PC-9 (cell line): ENCODE data around the gene DFFB.

Experiments used
- EZH2 ChIP-seq: fragments of 200-600 bp; sonication (generic); IDR thresholded peaks from 2 replicates; pipeline ENCODE4 v1.8.0; 2017; ENCODE audit warnings: antibody characterized with exemption, low read depth
- TF ChIP-seq, protein P1 (sequence below): fragments of 200-600 bp; sonication (generic); conservative IDR thresholded peaks from 2 replicates; pipeline ENCODE4 v1.6.1; 2017; ENCODE audit warnings: mixed run types, antibody characterized with exemption, mild to moderate bottlenecking, moderate library complexity

- TF ChIP-seq, protein P1, sequence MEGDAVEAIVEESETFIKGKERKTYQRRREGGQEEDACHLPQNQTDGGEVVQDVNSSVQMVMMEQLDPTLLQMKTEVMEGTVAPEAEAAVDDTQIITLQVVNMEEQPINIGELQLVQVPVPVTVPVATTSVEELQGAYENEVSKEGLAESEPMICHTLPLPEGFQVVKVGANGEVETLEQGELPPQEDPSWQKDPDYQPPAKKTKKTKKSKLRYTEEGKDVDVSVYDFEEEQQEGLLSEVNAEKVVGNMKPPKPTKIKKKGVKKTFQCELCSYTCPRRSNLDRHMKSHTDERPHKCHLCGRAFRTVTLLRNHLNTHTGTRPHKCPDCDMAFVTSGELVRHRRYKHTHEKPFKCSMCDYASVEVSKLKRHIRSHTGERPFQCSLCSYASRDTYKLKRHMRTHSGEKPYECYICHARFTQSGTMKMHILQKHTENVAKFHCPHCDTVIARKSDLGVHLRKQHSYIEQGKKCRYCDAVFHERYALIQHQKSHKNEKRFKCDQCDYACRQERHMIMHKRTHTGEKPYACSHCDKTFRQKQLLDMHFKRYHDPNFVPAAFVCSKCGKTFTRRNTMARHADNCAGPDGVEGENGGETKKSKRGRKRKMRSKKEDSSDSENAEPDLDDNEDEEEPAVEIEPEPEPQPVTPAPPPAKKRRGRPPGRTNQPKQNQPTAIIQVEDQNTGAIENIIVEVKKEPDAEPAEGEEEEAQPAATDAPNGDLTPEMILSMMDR, result no peak
- no peak for TF ChIP-seq EZH2
Measured at GRCh38 chr1:3811595-3811911, 45.7 kb upstream of the DFFB start.
